Bronchial epithelial cell (primary cell): ENCODE results near the gene PKD1L1. TPM values are rescaled to one million over a fixed set of nuclear protein-coding genes. Genes with fewer than 3 reads are reported as not detected.

Experiments used
- DNase-seq: peaks from one replicate; pipeline ENCODE4 v3.0.0-alpha.2; 2010; ENCODE audit warnings: low read depth
- FAIRE-seq: peaks from 2 replicates; lab custom pipeline; 2011; peaks lifted over from hg19 to GRCh38; lab: Jason Lieb, UNC
- H3K27me3 ChIP-seq: 2 replicates; pipeline ENCODE4 v1.5.1; 2011; ENCODE audit warnings: low read length; ENCODE audit not compliant: control insufficient read depth, insufficient read depth
- H3K36me3 ChIP-seq: 2 replicates; pipeline ENCODE4 v1.5.1; 2011; ENCODE audit warnings: low read length; ENCODE audit not compliant: control insufficient read depth, insufficient read depth
- H3K4me3 ChIP-seq: 2 replicates; pipeline ENCODE4 v1.5.1; 2011; ENCODE audit warnings: mild to moderate bottlenecking, low read depth, low read length, control low read depth
- CTCF ChIP-seq: IDR thresholded peaks from 2 replicates; pipeline ENCODE4 v1.5.1; 2011; ENCODE audit warnings: mild to moderate bottlenecking, moderate library complexity, low read length, control low read depth, inconsistent platforms; ENCODE audit not compliant: insufficient read depth, severe bottlenecking
- total RNA-seq: library from RNA; depleted of rRNA; stranded (reverse); fragments of >200 nt; gene quantifications from 2 replicates; pipeline ENCODE4 v1.2.1, GENCODE V29; 2014

The PKD1L1 gene
- total RNA-seq, 1 donor from 2014 or later, result under 0.01 TPM

GRCh38 chr7:47852330-47853245, 95.7 kb downstream of the PKD1L1 start:
- no peak overlapping the region for H3K4me3 ChIP-seq
- no peak for TF ChIP-seq CTCF
- no peak for FAIRE-seq
- no peaks in the 10 kb centered on the region for H3K36me3 ChIP-seq
- peak; percentile 4 for DNase-seq
- H3K27me3 ChIP-seq, result no peaks in the 10 kb centered on the region

GRCh38 chr7:47847207-47847606, 101.1 kb downstream of the PKD1L1 start:
- no peak overlapping the region for H3K4me3 ChIP-seq
- FAIRE-seq (no peak), DNase-seq (no peak)
- TF ChIP-seq CTCF, result no peak
- no peaks in the 10 kb centered on the region for H3K36me3 ChIP-seq
- H3K27me3 ChIP-seq, result no peaks in the 10 kb centered on the region

GRCh38 chr7:47846138-47846836, 102.0 kb downstream of the PKD1L1 start:
- FAIRE-seq, result peak; percentile 79
- Histone ChIP-seq H3K27me3 (no peaks in the 10 kb centered on the region), H3K4me3 (no peak overlapping the region), H3K36me3 (no peaks in the 10 kb centered on the region)
- no peak for TF ChIP-seq CTCF
- peak; percentile 88 for DNase-seq

GRCh38 chr7:47844311-47844710, 104.0 kb downstream of the PKD1L1 start:
- H3K4me3 ChIP-seq, result no peak overlapping the region
- DNase-seq (peak; percentile 39), FAIRE-seq (no peak)
- H3K36me3 ChIP-seq, result no peaks in the 10 kb centered on the region
- H3K27me3 ChIP-seq, result no peaks in the 10 kb centered on the region
- no peak for TF ChIP-seq CTCF

- no peak for FAIRE-seq
- H3K27me3 ChIP-seq, result no peaks in the 10 kb centered on the region
- H3K4me3 ChIP-seq, result no peak overlapping the region
- DNase-seq, result no peak
- TF ChIP-seq CTCF, result no peak
- no peaks in the 10 kb centered on the region for H3K36me3 ChIP-seq
Observed at GRCh38 chr7:47843291-47843690, 105.0 kb downstream of the PKD1L1 start.
